ENCODE results near the gene DGKA.
A peak's percentile ranks its signal among the peaks of the same experiment; 100 is the strongest.
"Not testable (repeated sequence)": the region's sequence is repeated elsewhere in the genome, so short reads cannot be mapped to it uniquely, and the experiment has no call there.

The DGKA gene

GRCh38 chr12:55995366-55995765, 64.4 kb downstream of the DGKA start (continued):
- no peak for TF ChIP-seq ARNTL (CRISPR knock-in tag; IDR thresholded peaks at IDR 0.05; ENCODE audit: borderline replicate concordance, low read depth)

- TF ChIP-seq ZC3H10 (CRISPR knock-in tag; IDR thresholded peaks at IDR 0.05) (no peak), ZFP30 (CRISPR knock-in tag; IDR thresholded peaks at IDR 0.05) (no peak), CSDC2 (CRISPR knock-in tag; IDR thresholded peaks at IDR 0.05) (no peak)
- ATAC-seq, result peak; percentile 45
Measured at GRCh38 chr12:55996201-55996714, 65.3 kb downstream of the DGKA start.

GRCh38 chr12:55996715-55997534, 66.0 kb downstream of the DGKA start, which contains the start of gene SUOX:
TSS of gene SUOX (plus strand) at chr12:55997276. CDS start at chr12:56002222, 4,946 bp downstream.
- peak; percentile 100 for ATAC-seq
- no peak for TF ChIP-seq ZNF8 (CRISPR knock-in tag; IDR thresholded peaks at IDR 0.05)
- no peak for TF ChIP-seq OSR1 (CRISPR knock-in tag; IDR thresholded peaks at IDR 0.05)
- no peak for TF ChIP-seq ARNTL (CRISPR knock-in tag; IDR thresholded peaks at IDR 0.05; ENCODE audit: borderline replicate concordance, low read depth)
- peak; percentile 85; the same call in 1 of the 2 replicates for TF ChIP-seq GLIS3 (CRISPR knock-in tag; IDR thresholded peaks at IDR 0.05)
- no peak for TF ChIP-seq RARB (CRISPR knock-in tag; IDR thresholded peaks at IDR 0.05)
- no peak for TF ChIP-seq SNAI2 (CRISPR knock-in tag; IDR thresholded peaks at IDR 0.05)
- no peak for TF ChIP-seq BACH2 (CRISPR knock-in tag; IDR thresholded peaks at IDR 0.05; ENCODE audit: borderline replicate concordance)

GRCh38 chr12:55997535-55997859, 66.5 kb downstream of the DGKA start:
- ATAC-seq, result peak; percentile 16
- no peak for TF ChIP-seq ZFP3 (CRISPR knock-in tag; IDR thresholded peaks at IDR 0.05)
- no peak for TF ChIP-seq TCF4 (CRISPR knock-in tag; IDR thresholded peaks at IDR 0.05; ENCODE audit: borderline replicate concordance)
- TF ChIP-seq CSRNP3 (CRISPR knock-in tag; IDR thresholded peaks at IDR 0.05), result no peak
- TF ChIP-seq ZNF8 (CRISPR knock-in tag; IDR thresholded peaks at IDR 0.05), result no peak
- TF ChIP-seq ZNF565 (CRISPR knock-in tag; conservative IDR thresholded peaks at IDR 0.05; ENCODE audit: low read depth), result no peak
- no peak for TF ChIP-seq BACH2 (CRISPR knock-in tag; IDR thresholded peaks at IDR 0.05; ENCODE audit: borderline replicate concordance)
- TF ChIP-seq RARB (CRISPR knock-in tag; IDR thresholded peaks at IDR 0.05), result no peak
- no peak for TF ChIP-seq PATZ1 (CRISPR knock-in tag; IDR thresholded peaks at IDR 0.05; ENCODE audit: borderline replicate concordance)
- no peak for TF ChIP-seq PPARA (CRISPR knock-in tag; IDR thresholded peaks at IDR 0.05; ENCODE audit: borderline replicate concordance)

- ATAC-seq, result not testable (repeated sequence)
Measured at GRCh38 chr12:55999522-55999921, 68.6 kb downstream of the DGKA start.

- ATAC-seq, result not testable (repeated sequence)
Measured at GRCh38 chr12:55999999-56000540, 69.1 kb downstream of the DGKA start.

GRCh38 chr12:56001487-56002100, 70.6 kb downstream of the DGKA start:
- ATAC-seq, result no peak
- no peak for TF ChIP-seq ARNTL (CRISPR knock-in tag; IDR thresholded peaks at IDR 0.05; ENCODE audit: borderline replicate concordance, low read depth)
- no peak for TF ChIP-seq TSHZ2 (CRISPR knock-in tag; IDR thresholded peaks at IDR 0.05)
- no peak for TF ChIP-seq ZNF565 (CRISPR knock-in tag; conservative IDR thresholded peaks at IDR 0.05; ENCODE audit: low read depth)
- TF ChIP-seq RARB (CRISPR knock-in tag; IDR thresholded peaks at IDR 0.05), result no peak
- TF ChIP-seq ZFP30 (CRISPR knock-in tag; IDR thresholded peaks at IDR 0.05), result no peak
- TF ChIP-seq ISL1 (CRISPR knock-in tag; IDR thresholded peaks at IDR 0.05), result no peak
- no peak for TF ChIP-seq OSR1 (CRISPR knock-in tag; IDR thresholded peaks at IDR 0.05)
- TF ChIP-seq ZNF70 (CRISPR knock-in tag; IDR thresholded peaks at IDR 0.05), result no peak
- TF ChIP-seq ZC3H10 (CRISPR knock-in tag; IDR thresholded peaks at IDR 0.05), result no peak
- no peak for TF ChIP-seq BACH2 (CRISPR knock-in tag; IDR thresholded peaks at IDR 0.05; ENCODE audit: borderline replicate concordance)
- no peak for TF ChIP-seq TCF4 (CRISPR knock-in tag; IDR thresholded peaks at IDR 0.05; ENCODE audit: borderline replicate concordance)
- TF ChIP-seq ZNF8 (CRISPR knock-in tag; IDR thresholded peaks at IDR 0.05), result no peak
- no peak for TF ChIP-seq ESRRG (CRISPR knock-in tag; IDR thresholded peaks at IDR 0.05)
- no peak for TF ChIP-seq CSDC2 (CRISPR knock-in tag; IDR thresholded peaks at IDR 0.05)
- no peak for TF ChIP-seq ZFP3 (CRISPR knock-in tag; IDR thresholded peaks at IDR 0.05)
- TF ChIP-seq CREB5 (CRISPR knock-in tag; IDR thresholded peaks at IDR 0.05; ENCODE audit: low read depth), result no peak
